Vagina (tissue), 2 donors: ENCODE measurements around the gene SLC9A5. TPM values are rescaled to one million over a fixed set of nuclear protein-coding genes. Genes with fewer than 3 reads are reported as not detected.

ENCODE experiments used
- DNase-seq, 2 donors: peaks; one replicate each; pipeline ENCODE4 v3.0.0-alpha.2; 2017; ENCODE audit errors: extremely low spot score in 2 of 2
- H3K27ac ChIP-seq: fragments of 200-600 bp; sonication (generic); one replicate; pipeline ENCODE4 v1.5.1; 2019
- H3K27me3 ChIP-seq: fragments of 200-600 bp; sonication (generic); one replicate; pipeline ENCODE4 v1.5.1; 2019
- H3K36me3 ChIP-seq, 2 donors: fragments of 200-600 bp; sonication (generic); one replicate each; pipeline ENCODE4 v1.5.1; 2017 to 2019
- H3K4me1 ChIP-seq: fragments of 200-600 bp; sonication (generic); one replicate; pipeline ENCODE4 v1.5.1; 2019
- H3K4me3 ChIP-seq, 2 donors: fragments of 200-600 bp; sonication (generic); 1 replicate in 1 of 2; 2 replicates in 1 of 2; pipeline ENCODE4 v1.5.1; 2016 to 2019
- H3K9me3 ChIP-seq: fragments of 200-600 bp; sonication (generic); one replicate; pipeline ENCODE4 v1.5.1; 2019
- CTCF ChIP-seq, 3 experiments: fragments of 450-650 bp in 2 of 3; fragments of 200-600 bp in 1 of 3; sonication (generic) in 1 of 3; IDR thresholded peaks; one replicate each; pipeline ENCODE4 v1.5.1; 2017 to 2019; ENCODE audit warnings: antibody characterized with exemption in 3 of 3, mild to moderate bottlenecking in 2 of 3, moderate library complexity in 2 of 3
- POLR2A ChIP-seq, 2 donors: fragments of 450-650 bp; IDR thresholded peaks; one replicate each; pipeline ENCODE4 v1.6.1; 2017; ENCODE audit warnings: antibody characterized with exemption in 2 of 2, mild to moderate bottlenecking in 2 of 2, moderate library complexity in 2 of 2
- POLR2AphosphoS5 ChIP-seq, 2 donors: sonication (generic); formaldehyde crosslinking; IDR thresholded peaks; one replicate each; pipeline ENCODE4 v1.9.0; 2017; ENCODE audit warnings: antibody characterized with exemption in 2 of 2, mild to moderate bottlenecking in 2 of 2, low read depth in 1 of 2; ENCODE audit not compliant: insufficient read depth in 1 of 2
- intact Hi-C: fragments of 100-400 bp; cut with DNase I; formaldehyde crosslinking; loops from one replicate; pipeline ENCODE4 v1.15.1; 2023
- total RNA-seq: library from RNA; depleted of rRNA; stranded (reverse); fragments of >200 nt; gene quantifications from one replicate; pipeline ENCODE4 v1.2.3, GENCODE V29; 2016

Gene SLC9A5
- total RNA-seq, 1 donor from 2014 or later, result 0.49 TPM

GRCh38 chr16:67268136-67268579, 19.4 kb downstream of the SLC9A5 start:
- DNase-seq, result no peak
- Histone ChIP-seq H3K9me3 (no peaks in the 10 kb centered on the region), H3K4me3 (no peak overlapping the region), H3K27ac (no peak overlapping the region), H3K4me1 (no peaks in the 10 kb centered on the region), H3K27me3 (no peaks in the 10 kb centered on the region), H3K36me3 (no peaks in the 10 kb centered on the region)
- intact Hi-C loops, result no loop called here
- no peak for TF ChIP-seq POLR2A (IDR thresholded peaks at IDR 0.05)
- no peak for TF ChIP-seq CTCF (IDR thresholded peaks at IDR 0.05)
- no peak for TF ChIP-seq POLR2AphosphoS5 (IDR thresholded peaks at IDR 0.05; ENCODE audit: insufficient read depth in 1 of 2, low read depth in 1 of 2)

DNA sequence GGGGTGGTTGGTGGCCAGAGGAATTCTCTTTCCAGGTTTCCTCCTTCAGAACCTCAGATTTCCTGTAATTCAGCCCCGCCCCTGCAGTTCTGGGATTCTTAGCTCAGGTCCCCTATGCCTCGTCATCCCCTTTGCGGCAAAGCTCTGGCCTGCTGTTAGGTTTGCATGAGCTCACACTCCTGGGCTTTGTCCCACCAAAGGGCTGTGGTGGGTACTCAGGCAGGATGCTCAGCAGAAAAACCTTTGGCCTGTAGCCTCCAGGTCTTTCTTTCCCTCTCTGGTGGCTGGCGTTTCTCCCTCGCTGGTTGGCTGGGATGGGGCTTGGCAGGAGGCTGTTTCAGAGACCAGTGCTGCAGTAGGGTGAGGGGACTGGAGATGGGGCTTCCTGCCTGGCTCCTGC, 21.0 kb downstream of the SLC9A5 start:
- no peaks in the 10 kb centered on the region for H3K9me3 ChIP-seq
- no peak for DNase-seq
- H3K4me1 ChIP-seq, result no peaks in the 10 kb centered on the region
- no peaks in the 10 kb centered on the region for H3K36me3 ChIP-seq
- no peaks in the 10 kb centered on the region for H3K27me3 ChIP-seq
- no peak for TF ChIP-seq POLR2A (IDR thresholded peaks at IDR 0.05)
- no peak for TF ChIP-seq CTCF (IDR thresholded peaks at IDR 0.05)
- TF ChIP-seq POLR2AphosphoS5 (IDR thresholded peaks at IDR 0.05; ENCODE audit: insufficient read depth in 1 of 2, low read depth in 1 of 2), result no peak
- no peak overlapping the region for H3K27ac ChIP-seq
- intact Hi-C loops, result no loop called here
- H3K4me3 ChIP-seq, result no peak overlapping the region

DNA sequence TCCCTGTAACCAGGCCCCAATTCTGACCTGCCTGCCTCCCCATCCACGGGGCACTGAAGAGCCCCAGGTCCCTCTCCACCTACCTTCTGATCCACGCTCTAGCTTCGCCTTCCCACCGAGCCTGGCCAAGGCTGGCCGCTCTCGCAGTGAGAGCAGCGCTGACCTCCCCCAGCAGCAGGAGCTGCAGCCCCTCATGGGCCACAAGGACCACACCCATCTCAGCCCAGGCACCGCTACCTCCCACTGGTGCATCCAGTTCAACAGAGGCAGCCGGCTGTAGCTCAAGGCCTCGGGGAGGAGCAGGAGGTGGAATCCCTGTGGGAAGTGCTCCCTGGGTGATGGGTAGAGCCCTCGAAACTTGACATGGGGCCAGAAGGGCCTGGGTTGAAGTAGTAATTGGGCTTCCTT, 22.2 kb downstream of the SLC9A5 start:
- Histone ChIP-seq H3K4me1 (no peaks in the 10 kb centered on the region), H3K27ac (no peak overlapping the region), H3K36me3 (no peaks in the 10 kb centered on the region), H3K4me3 (no peak overlapping the region), H3K9me3 (no peaks in the 10 kb centered on the region), H3K27me3 (no peaks in the 10 kb centered on the region)
- intact Hi-C loops, result no loop called here
- TF ChIP-seq CTCF (IDR thresholded peaks at IDR 0.05), result no peak
- TF ChIP-seq POLR2AphosphoS5 (IDR thresholded peaks at IDR 0.05; ENCODE audit: insufficient read depth in 1 of 2, low read depth in 1 of 2), result no peak
- TF ChIP-seq POLR2A (IDR thresholded peaks at IDR 0.05), result no peak
- DNase-seq, result no peak

GRCh38 chr16:67271446-67271845, 22.7 kb downstream of the SLC9A5 start:
- Histone ChIP-seq H3K27me3 (no peaks in the 10 kb centered on the region), H3K27ac (no peak overlapping the region), H3K9me3 (no peaks in the 10 kb centered on the region), H3K4me3 (no peak overlapping the region), H3K4me1 (peaks cover 2% of the 10 kb centered on the region), H3K36me3 (no peaks in the 10 kb centered on the region)
- no peak for DNase-seq
- intact Hi-C loops, result no loop called here
- TF ChIP-seq POLR2A (IDR thresholded peaks at IDR 0.05), result no peak
- TF ChIP-seq CTCF (IDR thresholded peaks at IDR 0.05), result no peak
- no peak for TF ChIP-seq POLR2AphosphoS5 (IDR thresholded peaks at IDR 0.05; ENCODE audit: insufficient read depth in 1 of 2, low read depth in 1 of 2)

GRCh38 chr16:67275321-67275720, 26.5 kb downstream of the SLC9A5 start:
- H3K9me3 ChIP-seq, result no peaks in the 10 kb centered on the region
- no peaks in the 10 kb centered on the region for H3K27me3 ChIP-seq
- no peaks in the 10 kb centered on the region for H3K36me3 ChIP-seq
- TF ChIP-seq POLR2AphosphoS5 (IDR thresholded peaks at IDR 0.05; ENCODE audit: insufficient read depth in 1 of 2, low read depth in 1 of 2), result no peak
- no peak for TF ChIP-seq POLR2A (IDR thresholded peaks at IDR 0.05)
- TF ChIP-seq CTCF (IDR thresholded peaks at IDR 0.05), result no peak
- intact Hi-C loops, result no loop called here
- DNase-seq, result no peak
- peaks cover 30% of the 10 kb centered on the region for H3K4me1 ChIP-seq
- H3K4me3 ChIP-seq, result no peak overlapping the region
- no peak overlapping the region for H3K27ac ChIP-seq
